ENCODE results near the gene DYSF.

GRCh38 chr2:71504611-71505010, 51.2 kb downstream of the DYSF start:
- TF ChIP-seq POLR2A (IDR thresholded peaks at IDR 0.05), result no peak
- TF ChIP-seq CTCF (IDR thresholded peaks at IDR 0.05), result no peak
- TF ChIP-seq POLR2AphosphoS5 (IDR thresholded peaks at IDR 0.05), result no peak
- no peak for TF ChIP-seq EP300 (IDR thresholded peaks at IDR 0.05; ENCODE audit: low read depth)

All from transverse colon (tissue), 4 donors.